Measurements from ENCODE around the gene GALNT2.
A peak's percentile ranks its signal among the peaks of the same experiment; 100 is the strongest.

The GALNT2 gene

GRCh38 chr1:230052018-230052417, 15.0 kb upstream of the GALNT2 start:
- no peak for DNase-seq

DNA sequence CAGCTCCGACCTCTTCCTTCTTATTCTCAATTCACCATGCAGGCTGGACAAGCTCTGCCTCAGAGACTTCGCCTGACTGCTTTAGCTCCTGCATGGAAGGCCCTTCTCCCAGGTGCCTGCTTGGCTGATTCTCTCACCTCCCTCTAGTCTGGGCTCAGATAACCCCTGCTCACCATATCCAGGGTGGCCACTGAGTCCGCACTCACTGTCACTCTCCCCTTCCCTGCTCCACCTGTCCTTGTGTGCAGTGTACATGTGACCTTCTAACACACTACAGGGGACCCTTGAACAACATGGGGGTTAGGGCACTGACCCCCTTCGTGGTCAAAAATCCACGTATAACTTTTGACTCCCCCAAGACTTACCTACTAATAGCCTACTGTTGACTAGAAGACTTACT, 14.4 kb upstream of the GALNT2 start:
- DNase-seq, result no peak

DNA sequence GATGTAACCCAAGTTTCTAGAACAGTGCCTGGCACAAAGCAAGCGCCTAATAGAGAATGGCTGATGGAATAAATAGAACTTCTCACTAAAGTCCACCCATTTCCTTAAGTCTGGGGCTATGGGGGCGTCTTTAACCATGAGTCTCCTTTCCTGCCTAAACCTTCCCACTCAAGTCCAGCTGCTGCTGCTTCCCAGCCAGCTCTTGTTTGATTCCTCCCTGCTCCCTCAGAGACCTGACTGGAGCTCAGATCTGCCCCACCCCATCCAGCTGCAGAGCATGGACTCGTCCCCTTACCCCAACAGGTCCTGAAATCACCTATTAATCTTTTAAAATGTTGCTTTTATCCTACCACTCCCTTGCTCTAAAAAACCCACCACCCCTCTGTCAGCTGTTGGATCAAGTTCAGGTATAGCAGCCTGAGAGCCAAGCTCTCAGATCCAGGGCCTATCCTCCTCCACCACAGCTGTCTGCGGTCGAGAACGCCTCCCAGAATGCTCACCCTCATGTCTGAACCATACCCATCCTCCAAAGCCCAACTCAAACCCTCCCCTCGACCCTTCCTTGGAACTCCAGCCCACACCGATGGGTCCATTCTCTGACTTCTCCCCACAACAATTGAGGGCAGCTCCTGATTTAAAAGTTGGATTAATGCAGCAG, 12.8 kb upstream of the GALNT2 start:
- DNase-seq, result no peak

DNA sequence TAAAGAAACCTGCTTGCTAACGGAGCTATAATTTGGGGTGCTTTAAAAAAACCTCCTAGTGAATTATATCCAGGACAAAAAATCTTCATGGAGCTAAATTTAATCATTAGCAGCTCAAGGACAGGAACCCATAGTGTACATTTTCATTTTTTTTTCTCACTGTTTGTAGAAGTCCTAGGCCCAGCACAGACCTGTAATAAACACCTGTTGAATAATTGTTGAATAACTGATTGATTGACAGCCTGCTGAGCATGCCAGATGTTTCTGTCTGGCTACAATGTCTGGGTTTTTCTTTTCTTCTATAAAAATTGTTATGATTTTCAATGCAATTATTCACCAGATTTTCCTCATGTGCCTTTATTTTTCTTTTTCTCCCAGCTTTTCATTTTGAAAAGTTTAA, 10.9 kb upstream of the GALNT2 start:
- no peak for DNase-seq

- no peak for DNase-seq
Measured at GRCh38 chr1:230057100-230057499, 9.9 kb upstream of the GALNT2 start.

DNA sequence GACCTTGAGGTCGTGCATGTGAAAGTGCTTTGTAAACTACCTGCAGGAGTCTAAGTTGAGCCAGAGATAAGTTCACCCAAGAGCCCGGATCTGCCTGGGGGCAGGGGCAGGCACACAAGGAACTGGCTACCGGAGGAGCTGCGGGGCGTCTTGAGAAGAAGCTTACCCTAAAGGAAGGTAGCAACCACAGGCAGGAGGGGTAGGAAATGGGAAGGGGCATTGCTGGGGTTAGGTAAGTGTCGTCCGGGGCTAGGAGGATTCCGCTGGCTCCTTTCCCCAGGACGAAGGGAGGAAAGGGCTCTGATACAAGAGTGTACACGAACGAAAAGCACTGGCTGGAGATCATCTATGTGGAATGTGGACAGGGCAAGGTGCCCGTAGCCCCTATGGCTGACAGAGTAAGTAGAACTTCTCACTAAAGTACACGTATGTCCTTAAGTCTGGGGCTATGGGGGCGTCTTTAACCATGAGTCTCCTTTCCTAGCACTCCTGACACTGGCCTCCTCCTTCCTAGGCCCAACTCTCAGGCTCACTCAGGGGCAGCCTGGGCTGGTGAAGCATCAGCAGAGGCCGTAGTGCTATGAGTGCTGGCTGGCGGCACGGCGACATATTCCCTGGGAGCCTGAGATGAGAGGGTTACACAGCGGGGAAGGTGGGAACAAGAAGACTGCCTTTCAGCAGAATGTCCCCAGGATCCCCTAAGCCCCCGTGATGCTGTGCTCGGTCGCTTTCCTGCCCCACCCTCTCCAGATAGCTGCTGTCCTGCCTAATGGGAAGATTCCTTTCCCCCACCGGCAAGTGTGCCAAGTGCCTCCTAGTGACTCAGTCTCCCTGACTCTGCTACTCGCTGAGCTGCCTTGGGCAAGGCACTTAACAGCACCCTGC, 9.1 kb upstream of the GALNT2 start:
- no peak for DNase-seq

DNA sequence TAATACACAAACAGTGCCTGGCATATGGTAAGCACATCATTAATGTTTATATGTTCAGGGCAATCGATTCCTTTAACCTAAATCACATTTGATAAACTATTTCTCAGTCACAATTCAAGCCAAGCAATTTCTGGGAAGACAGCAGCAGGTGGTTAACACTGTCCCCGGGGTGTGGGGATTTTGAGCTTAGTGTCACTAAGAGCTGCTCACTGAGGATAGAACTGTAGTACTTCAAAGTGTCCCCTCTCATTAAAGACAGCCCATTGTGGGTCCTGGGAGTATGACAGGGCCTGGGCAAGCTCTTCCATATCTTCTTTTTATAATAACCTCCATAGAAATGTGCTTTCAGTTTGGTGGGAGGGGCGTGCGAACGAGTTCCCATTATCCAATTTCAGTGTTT, 8.4 kb upstream of the GALNT2 start:
- no peak for DNase-seq

GRCh38 chr1:230061801-230062200, 5.2 kb upstream of the GALNT2 start:
- DNase-seq, result no peak

- DNase-seq, result no peak
Measured at GRCh38 chr1:230062521-230062920, 4.5 kb upstream of the GALNT2 start.

DNA sequence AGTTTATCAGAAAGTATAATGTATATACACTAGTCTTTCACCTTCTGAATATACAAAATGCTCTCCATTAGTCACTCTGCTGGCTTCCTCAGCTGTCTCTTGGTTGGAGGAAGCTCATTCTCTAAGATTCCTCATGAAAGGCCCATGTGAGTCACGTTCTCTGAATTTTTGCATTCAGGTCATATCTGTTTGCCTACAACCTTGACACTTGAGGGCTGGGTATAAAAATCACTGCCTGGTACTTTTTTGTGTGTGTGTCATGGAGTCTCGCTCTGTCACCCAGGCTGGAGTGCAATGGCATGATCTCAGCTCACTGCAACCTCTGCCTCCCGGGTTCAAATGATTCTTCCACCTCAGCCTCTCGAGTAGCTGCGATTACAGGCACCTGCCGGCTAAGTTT, 2.8 kb upstream of the GALNT2 start:
- no peak for DNase-seq

- no peak for DNase-seq
Measured at GRCh38 chr1:230065161-230065560, 1.9 kb upstream of the GALNT2 start.

DNA sequence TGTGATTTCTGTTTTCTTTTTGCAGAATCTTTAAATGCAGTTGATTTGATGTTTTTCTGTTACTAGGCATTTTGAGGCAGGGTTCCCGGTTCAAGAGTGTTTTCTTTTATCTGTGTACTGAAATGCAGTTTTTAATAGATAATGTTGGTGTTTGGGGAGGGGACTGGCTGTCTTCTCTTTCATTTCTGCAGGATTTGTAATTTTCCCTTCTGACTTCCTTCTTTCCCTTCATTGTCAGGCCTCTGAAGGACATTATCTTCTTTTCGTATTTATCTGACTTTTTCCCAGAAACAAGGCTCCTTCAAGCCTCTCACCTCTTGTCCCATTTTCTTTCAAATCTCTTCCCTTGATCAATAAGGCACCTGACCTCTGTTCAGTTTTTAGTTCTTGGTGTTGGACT, 1.5 kb upstream of the GALNT2 start:
- DNase-seq, result no peak

- DNase-seq, result no peak
Measured at GRCh38 chr1:230066031-230066430, 1.0 kb upstream of the GALNT2 start.

GRCh38 chr1:230067419-230067870, 407 bp downstream of the GALNT2 start:
- DNase-seq, result peak in 1 of 5 experiments; percentile 22

GRCh38 chr1:230067871-230068620, 1.0 kb downstream of the GALNT2 start:
- DNase-seq, result peak in 2 of 5 experiments; percentile 9 to 28

GRCh38 chr1:230068621-230068873, 1.5 kb downstream of the GALNT2 start:
- peak in 1 of 5 experiments; percentile 6 for DNase-seq

GRCh38 chr1:230068952-230069684, 2.1 kb downstream of the GALNT2 start:
- DNase-seq, result no peak

- no peak for DNase-seq
Measured at GRCh38 chr1:230069796-230070195, 2.8 kb downstream of the GALNT2 start.

GRCh38 chr1:230070321-230071208, 3.5 kb downstream of the GALNT2 start:
- no peak for DNase-seq

- no peak for DNase-seq
Measured at GRCh38 chr1:230071316-230071715, 4.3 kb downstream of the GALNT2 start.

- DNase-seq, result no peak
Measured at GRCh38 chr1:230072296-230072695, 5.3 kb downstream of the GALNT2 start.

- no peak for DNase-seq
Measured at GRCh38 chr1:230072866-230073265, 5.8 kb downstream of the GALNT2 start.
